Measurements from ENCODE around the gene MELTF.

GRCh38 chr3:197030379-197031314 lies 1.0 kb upstream of the MELTF start:
- TF ChIP-seq EZH2 (IDR thresholded peaks at IDR 0.05): no peak
- TF ChIP-seq POLR2AphosphoS5 (IDR thresholded peaks at IDR 0.05; ENCODE audit: borderline replicate concordance, low read depth, low read length): no peak
